Tibial nerve (tissue), 4 donors: ENCODE results near the gene DHX58.

Source experiments
- CTCF ChIP-seq, 5 experiments: fragments of 200-600 bp in 3 of 5; fragments of 450-650 bp in 2 of 5; sonication (generic) in 3 of 5; IDR thresholded peaks; one replicate each; pipeline ENCODE4 v1.5.1; 2016 to 2019; ENCODE audit warnings: antibody characterized with exemption in 5 of 5, mild to moderate bottlenecking in 3 of 5, moderate library complexity in 2 of 5
- EP300 ChIP-seq, 2 donors: sonication (generic); formaldehyde crosslinking; IDR thresholded peaks; one replicate each; pipeline ENCODE4 v1.6.1; 2017; ENCODE audit warnings: antibody characterized with exemption in 2 of 2, mild to moderate bottlenecking in 1 of 2

GRCh38 chr17:42110301-42111264 is 1.9 kb downstream of the DHX58 start:
- TF ChIP-seq CTCF (IDR thresholded peaks at IDR 0.05) (no peak), EP300 (IDR thresholded peaks at IDR 0.05) (no peak)
